ENCODE results near the gene DNAJC24.

DNAJC24 gene

GRCh38 chr11:31414338-31414737, 44.7 kb downstream of the DNAJC24 start:
- Histone ChIP-seq H3K4me3 (ENCODE audit: low read depth, low read length) (no peak overlapping the region), H3K9me3 (ENCODE audit: control insufficient read depth, insufficient read depth, low read depth, low read length) (no peaks in the 10 kb centered on the region), H3K27ac (ENCODE audit: extremely low read depth, low read depth, low read length) (no peak overlapping the region), H3K4me1 (ENCODE audit: control insufficient read depth, insufficient read depth, low read length) (no peaks in the 10 kb centered on the region; the same call in 1 of the 2 replicates), H3K36me3 (ENCODE audit: control insufficient read depth in 2 of 2, insufficient read depth in 1 of 2, low read length in 2 of 2) (no peaks in the 10 kb centered on the region)
- TF ChIP-seq SCRT2 (tag by site-specific recombination; IDR thresholded peaks at IDR 0.05) (no peak), ZNF513 (tag by site-specific recombination; IDR thresholded peaks at IDR 0.05) (no peak), ZNF529 (tag by site-specific recombination; IDR thresholded peaks at IDR 0.05; ENCODE audit: insufficient replicate concordance) (no peak), ZNF791 (tag by site-specific recombination; IDR thresholded peaks at IDR 0.05) (no peak), ZNF776 (tag by site-specific recombination; IDR thresholded peaks at IDR 0.05; ENCODE audit: borderline replicate concordance) (no peak), TRIM28 (IDR thresholded peaks at IDR 0.05; ENCODE audit: borderline replicate concordance, low read length) (no peak), PBX3 (CRISPR knock-in tag; IDR thresholded peaks at IDR 0.05) (no peak), ATF2 (tag by site-specific recombination; IDR thresholded peaks at IDR 0.05; ENCODE audit: low read depth) (no peak), ZNF274 (IDR thresholded peaks at IDR 0.05; ENCODE audit: low read length) (no peak), ZNF274 (tag by site-specific recombination; IDR thresholded peaks at IDR 0.05; ENCODE audit: borderline replicate concordance) (no peak), ZNF660 (tag by site-specific recombination; IDR thresholded peaks at IDR 0.05) (no peak), PATZ1 (tag by site-specific recombination; IDR thresholded peaks at IDR 0.05) (no peak), ZNF701 (tag by site-specific recombination; IDR thresholded peaks at IDR 0.05) (no peak), ZNF214 (tag by site-specific recombination; IDR thresholded peaks at IDR 0.05; ENCODE audit: borderline replicate concordance) (no peak), ZNF610 (tag by site-specific recombination; IDR thresholded peaks at IDR 0.05; ENCODE audit: borderline replicate concordance) (no peak), ZBTB44 (tag by site-specific recombination; IDR thresholded peaks at IDR 0.05) (no peak), ZBTB8A (tag by site-specific recombination; IDR thresholded peaks at IDR 0.05) (no peak), AEBP2 (tag by site-specific recombination; IDR thresholded peaks at IDR 0.05; ENCODE audit: borderline replicate concordance) (no peak)
- POLR2A ChIA-PET = no interaction called here
- CTCF ChIA-PET = interaction anchor here (1.2 to 1.4 kb wide), 3 partner anchors 16 to 593 kb away, joined by 3 to 5 read pairs (median 3); no protein-coding TSS in a partner anchor
